CD4-positive, alpha-beta T cell treated with Interferon gamma for 1 hour (primary cell): Measurements from ENCODE around the gene SLC36A2.
"Not testable (repeated sequence)": the region's sequence is repeated elsewhere in the genome, so short reads cannot be mapped to it uniquely, and the experiment has no call there.

Experiments
- DNase-seq: peaks from one replicate; pipeline ENCODE4 v3.0.0-alpha.2; 2020

Gene SLC36A2

GRCh38 chr5:151347369-151347768 lies at the start of gene SLC36A2:
Gene SLC36A2, minus strand, starts transcription at chr5:151347559. Its CDS starts 99 bp downstream, at chr5:151347460.
- no peak for DNase-seq

- DNase-seq: no peak
Measured at GRCh38 chr5:151388960-151389359, 41.6 kb upstream of the SLC36A2 start.

GRCh38 chr5:151384106-151384505 lies 36.7 kb upstream of the SLC36A2 start:
- no peak for DNase-seq

GRCh38 chr5:151383011-151383410 lies 35.7 kb upstream of the SLC36A2 start:
- DNase-seq: no peak

- DNase-seq: no peak
Measured at GRCh38 chr5:151382576-151382975, 35.2 kb upstream of the SLC36A2 start.

- no peak for DNase-seq
Measured at GRCh38 chr5:151381899-151382298, 34.5 kb upstream of the SLC36A2 start.

GRCh38 chr5:151378616-151379015 lies 31.3 kb upstream of the SLC36A2 start:
- no peak for DNase-seq

- DNase-seq: no peak
Measured at GRCh38 chr5:151374539-151374938, 27.2 kb upstream of the SLC36A2 start.

GRCh38 chr5:151367038-151367437 lies 19.7 kb upstream of the SLC36A2 start:
- not testable (repeated sequence) for DNase-seq

GRCh38 chr5:151363673-151364072 lies 16.3 kb upstream of the SLC36A2 start:
- no peak for DNase-seq

GRCh38 chr5:151362970-151363369 lies 15.6 kb upstream of the SLC36A2 start:
- no peak for DNase-seq

- DNase-seq: no peak
Measured at GRCh38 chr5:151359391-151359790, 12.0 kb upstream of the SLC36A2 start.

- no peak for DNase-seq
Measured at GRCh38 chr5:151357792-151358191, 10.4 kb upstream of the SLC36A2 start.

GRCh38 chr5:151357097-151357496 lies 9.7 kb upstream of the SLC36A2 start:
- no peak for DNase-seq

- no peak for DNase-seq
Measured at GRCh38 chr5:151351671-151352070, 4.3 kb upstream of the SLC36A2 start.

GRCh38 chr5:151348789-151349188 lies 1.4 kb upstream of the SLC36A2 start:
- DNase-seq: no peak

- DNase-seq: no peak
Measured at GRCh38 chr5:151345808-151346478, 1.4 kb downstream of the SLC36A2 start.

- no peak for DNase-seq
Measured at GRCh38 chr5:151345187-151345807, 2.1 kb downstream of the SLC36A2 start.

GRCh38 chr5:151344088-151344487 lies 3.3 kb downstream of the SLC36A2 start:
- DNase-seq: no peak

GRCh38 chr5:151340004-151340403 lies 7.4 kb downstream of the SLC36A2 start:
- no peak for DNase-seq

GRCh38 chr5:151338734-151339133 lies 8.6 kb downstream of the SLC36A2 start:
- no peak for DNase-seq

GRCh38 chr5:151332857-151333256 lies 14.5 kb downstream of the SLC36A2 start:
- no peak for DNase-seq

GRCh38 chr5:151328734-151329133 lies 18.6 kb downstream of the SLC36A2 start:
- no peak for DNase-seq

GRCh38 chr5:151327585-151327984 lies 19.8 kb downstream of the SLC36A2 start:
- DNase-seq: no peak

GRCh38 chr5:151326266-151326665 lies 21.1 kb downstream of the SLC36A2 start:
- no peak for DNase-seq
